Colon (tissue), 2 donors: ENCODE data around the gene FBN3.

Experiments
- FAIRE-seq: peaks from 2 replicates; lab custom pipeline; 2012; peaks lifted over from hg19 to GRCh38; lab: Jason Lieb, UNC
- donor health status: control.
- donor health status: control.

Gene FBN3

DNA sequence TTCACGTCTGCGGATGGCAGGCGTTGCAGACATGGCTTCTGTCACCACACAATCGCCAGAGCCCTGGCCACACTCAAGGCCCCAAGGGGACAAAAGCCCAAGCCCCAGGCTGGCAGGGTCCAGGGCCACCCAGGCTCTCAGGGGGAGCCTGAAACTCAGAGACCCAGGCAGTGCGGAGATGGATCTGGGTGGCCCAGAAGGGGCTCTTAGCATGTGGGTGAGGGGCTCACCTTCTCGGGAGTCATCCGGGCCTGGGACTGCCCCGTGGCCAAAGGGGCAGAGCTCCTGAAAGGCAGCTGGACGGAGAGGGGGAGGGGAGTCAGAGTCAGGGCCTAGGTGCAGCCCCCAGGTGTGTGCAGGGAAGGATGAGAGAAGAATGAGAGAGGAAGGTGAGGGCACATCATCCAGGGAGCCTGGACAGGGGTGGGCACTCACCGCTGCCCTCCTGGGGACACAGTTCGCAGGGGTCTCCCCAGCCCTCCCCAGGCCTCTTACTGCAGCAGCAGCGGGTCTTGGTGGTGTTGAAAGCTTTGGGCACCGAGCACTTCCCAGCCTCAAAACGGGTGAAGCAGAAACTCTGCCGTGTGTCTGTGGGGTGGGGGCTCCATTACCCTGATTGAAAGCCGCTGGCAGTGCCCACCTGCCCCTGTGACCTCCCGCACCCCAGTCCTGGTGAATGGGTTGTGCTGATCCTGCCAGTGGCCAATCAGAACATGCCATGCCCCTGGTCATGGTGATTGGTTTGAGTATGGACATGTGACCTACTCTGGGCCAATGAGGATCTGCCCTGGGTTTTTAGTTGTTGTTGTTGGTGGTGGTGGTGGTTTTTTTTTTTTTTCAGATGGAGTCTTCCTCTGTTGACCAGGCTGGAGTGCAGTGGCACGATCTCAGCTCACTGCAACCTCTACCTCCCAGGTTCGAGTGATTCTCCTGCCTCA, 59.5 kb downstream of the FBN3 start:
- FAIRE-seq = no peak

DNA sequence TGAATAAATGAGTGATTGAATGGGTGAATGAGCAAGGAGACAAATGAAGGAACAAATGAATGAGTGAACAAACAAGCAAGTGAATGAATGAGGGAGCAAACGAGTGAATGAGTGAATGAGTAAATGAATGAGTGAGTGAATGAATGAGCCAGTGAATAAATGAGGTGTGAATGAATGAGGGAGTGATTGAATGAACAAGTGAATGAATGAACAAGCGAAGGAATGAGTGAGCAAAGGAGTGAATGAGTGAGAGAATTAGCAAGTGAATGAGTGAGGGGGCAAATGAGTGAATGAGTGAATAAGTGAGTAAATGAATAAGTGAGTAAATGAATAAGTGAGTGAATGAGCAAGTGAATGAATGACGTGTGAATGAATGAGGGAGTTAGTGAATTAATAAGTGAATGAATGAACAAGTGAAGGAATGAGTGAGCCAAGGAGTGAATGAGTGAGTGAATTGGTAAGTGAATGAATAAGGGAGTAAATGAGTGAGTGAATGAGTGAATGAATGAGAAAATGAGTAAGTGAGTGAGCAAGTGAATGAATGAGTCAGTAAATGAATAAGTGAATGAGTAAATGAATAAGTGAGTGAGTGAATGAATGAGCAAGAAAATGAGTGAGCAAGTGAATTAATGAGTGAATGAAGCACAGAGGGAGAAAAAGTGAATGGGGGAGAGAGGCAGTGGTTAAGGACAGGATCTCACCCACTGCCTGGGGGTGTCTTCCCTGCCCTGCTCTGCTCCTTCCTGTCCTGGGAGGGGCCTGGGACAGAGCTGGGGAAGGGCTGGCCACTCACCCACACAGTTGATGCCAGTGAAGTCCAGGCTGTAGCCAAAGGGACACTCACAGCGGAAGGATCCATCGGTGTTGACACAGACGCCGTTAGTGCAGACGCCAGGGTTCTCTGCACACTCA, 60.4 kb downstream of the FBN3 start:
- FAIRE-seq = no peak

DNA sequence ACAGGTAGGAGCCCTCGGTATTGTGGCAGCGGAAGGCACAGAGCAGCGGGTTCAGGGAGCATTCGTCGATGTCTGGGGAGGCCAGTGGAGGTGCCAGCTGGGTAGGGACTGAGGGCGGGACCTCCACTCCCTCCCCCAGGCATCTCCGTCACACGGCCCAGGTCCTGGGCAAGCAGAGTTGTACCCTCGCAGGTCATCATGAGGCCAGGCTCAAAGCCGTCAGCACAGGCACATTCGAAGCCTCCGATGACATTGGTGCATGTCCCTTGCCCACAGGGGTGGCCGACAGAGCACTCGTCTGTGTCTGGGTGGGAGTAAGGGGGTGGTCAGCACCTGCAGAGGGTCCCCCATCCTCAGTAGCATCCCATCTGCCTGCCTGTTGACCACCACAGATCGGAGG, 61.5 kb downstream of the FBN3 start:
- no peak for FAIRE-seq

DNA sequence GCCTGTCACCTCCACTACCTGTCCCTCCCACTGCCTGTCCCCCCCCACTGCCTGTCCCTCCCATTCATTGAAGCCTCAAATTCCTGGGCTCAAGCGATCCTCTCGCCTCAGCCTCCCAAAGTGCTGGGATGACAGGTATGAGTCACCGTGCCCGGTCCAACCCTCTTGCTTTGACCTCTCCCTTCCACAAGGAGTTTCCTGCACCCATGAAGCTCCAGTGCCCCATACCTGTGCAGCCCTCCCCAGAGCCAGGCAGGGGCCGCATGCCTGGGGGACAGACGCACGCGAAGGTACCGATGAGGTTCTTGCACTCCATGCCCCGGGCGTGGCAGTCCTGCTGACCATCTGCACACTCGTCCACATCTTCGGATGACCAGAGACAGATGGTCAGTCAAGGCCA, 62.5 kb downstream of the FBN3 start:
- FAIRE-seq = no peak

DNA sequence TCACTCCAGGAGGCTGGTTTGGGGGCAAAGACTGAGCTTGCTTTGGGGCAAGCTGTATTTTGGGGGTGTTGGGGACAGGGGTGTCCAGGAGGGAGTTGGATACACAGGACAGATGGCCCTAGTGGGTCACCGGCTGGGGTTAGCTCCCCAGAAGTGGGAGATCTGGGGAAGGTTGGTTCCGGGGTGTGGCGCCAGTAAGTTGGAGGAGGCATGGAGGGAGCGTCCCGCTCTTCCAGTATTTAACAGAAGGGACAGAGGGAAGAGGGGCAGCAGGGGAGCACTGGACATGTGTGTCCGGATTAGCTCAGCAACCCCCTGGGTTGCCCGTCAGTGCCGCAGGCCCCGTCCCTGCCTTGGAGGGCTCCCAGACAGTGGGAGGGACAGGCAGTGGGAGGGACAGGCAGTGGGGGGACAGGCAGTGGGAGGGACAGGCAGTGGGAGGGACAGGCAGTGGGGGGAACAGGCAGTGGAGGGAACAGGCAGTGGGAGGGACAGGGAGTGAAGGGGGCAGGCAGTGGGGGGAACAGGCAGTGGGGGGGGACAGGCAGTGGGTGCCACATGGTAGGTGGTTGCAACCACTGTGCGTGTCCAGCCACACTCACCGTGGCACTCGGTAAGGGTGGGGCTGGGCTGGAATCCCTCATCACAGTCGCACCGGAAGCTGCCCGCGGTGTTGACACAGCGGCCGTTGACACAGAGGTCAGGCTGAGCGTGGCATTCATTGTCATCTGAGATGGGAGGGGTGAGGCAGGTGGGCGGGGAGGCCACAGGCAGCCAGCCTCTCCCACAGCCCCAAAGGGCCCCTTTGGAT, 63.6 kb downstream of the FBN3 start:
- FAIRE-seq = no peak

DNA sequence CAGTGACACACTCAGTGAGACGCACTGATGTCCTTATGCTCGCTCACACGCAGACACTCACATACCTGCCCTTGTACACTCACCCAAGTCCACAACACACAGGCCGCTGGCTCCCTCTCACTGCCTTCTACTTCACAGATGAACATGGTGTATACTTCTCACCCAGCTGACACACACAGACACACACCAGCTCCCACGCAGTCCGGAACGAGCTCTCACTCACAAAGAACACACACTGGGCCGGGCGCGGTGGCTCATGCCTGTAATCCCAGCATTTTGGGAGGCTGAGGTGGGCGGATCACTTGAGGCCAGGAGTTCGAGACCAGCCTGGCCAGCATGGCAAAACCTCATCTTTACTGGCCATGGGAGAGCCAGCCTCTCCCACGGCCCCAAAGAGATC, 65.2 kb downstream of the FBN3 start:
- no peak for FAIRE-seq

DNA sequence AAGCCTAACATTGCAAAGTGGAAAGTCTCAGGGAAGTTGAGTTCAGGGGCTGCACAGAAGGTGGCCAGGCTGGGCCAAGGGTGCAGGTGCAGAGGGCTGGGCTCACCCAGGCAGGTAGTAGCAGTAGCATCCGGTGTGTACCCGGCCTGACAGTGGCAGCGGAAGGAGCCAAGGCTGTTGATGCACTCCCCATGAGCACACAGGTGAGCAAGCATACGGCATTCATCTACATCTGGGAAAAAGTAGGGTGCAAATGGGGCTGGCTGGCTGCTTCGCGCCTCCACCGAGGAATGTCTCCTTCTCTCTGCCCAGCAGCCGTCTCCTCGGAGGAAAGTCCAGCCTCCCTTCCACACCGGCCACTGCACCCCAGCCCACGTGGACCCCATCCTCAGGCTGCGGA, 66.3 kb downstream of the FBN3 start:
- no peak for FAIRE-seq

DNA sequence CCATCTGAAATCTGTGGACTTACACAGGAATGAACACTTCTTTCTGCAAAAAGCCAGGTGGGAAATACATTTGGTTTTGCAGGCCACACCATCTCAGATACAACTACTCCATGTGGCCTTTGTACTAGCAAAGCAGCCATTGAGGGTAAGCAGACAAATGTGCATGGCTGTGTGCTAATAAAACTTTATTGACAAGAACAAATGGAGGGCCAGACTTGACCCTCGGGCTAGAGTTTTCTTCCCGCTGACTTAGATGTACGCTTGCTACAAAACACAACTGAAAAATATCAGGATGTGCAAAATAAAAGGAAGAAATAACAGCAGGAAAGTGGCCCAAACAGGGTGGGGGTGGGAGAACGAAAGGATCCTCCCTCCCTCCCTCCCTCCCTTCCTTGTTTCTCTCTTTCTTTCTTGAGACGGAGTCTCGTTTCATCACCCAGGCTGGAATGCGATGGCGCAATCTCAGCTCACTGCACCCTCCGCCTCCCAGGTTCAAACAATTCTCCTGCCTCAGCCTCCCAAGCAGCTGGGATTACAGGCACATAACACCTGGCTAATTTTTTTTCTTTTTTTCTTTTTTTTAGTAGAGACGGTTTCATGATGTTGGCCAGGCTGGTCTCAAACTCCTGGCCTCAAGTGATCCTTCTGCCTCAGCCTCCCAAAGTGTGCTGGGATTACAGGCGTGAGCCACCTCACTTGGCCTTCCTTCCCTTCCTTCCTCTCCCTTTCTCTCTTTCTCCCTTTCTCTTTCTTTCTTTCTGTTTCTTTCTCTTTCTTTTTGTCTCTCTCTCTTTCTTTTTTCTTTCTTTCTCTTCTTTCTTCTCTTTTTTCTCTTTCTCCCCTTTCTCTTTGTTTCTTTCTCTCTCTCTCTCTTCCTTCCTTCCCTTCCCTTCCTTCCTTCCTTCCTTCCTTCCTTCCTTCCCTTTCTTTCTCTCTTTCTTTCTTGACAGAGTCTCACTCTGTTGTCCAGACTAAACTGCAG, 67.5 kb downstream of the FBN3 start:
- FAIRE-seq = no peak

DNA sequence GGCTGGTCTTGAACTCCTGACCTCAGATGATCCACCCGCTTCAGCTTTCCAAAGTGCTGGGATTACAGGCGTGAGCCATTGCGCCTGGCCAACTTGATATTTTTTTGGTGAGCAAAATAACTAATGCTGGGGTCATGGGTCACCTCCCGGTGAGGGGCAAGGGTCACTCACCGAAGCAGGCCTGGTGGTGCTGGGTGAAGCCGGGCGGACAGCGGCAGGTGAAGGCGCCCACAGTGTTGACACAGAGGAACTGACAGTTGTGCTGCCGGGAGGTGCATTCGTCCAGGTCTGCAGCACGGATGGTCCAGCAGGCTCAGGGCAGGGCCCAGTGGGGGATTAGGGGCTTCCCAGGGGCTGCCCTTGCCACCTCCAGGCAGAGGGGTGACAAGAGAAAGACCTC, 68.6 kb downstream of the FBN3 start:
- FAIRE-seq = no peak

DNA sequence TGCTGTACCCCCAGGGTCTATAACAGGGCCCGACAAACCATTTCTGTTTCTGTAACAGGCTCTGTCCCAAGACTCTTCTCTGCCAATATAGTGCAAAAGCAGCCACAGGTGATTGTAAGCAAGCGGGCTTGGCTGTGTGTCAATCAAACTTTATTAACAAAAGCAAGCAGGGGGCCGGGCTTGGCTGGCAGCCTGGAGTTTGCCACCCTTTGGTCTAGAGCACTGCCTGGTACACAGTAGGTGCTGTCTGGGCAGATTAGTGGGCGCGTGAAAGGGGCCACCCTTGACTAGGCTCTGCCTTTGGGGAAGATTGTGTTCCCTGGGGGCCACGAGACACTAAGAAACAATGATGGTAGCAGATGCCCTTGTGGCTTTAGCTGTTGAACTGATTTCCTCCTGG, 69.4 kb downstream of the FBN3 start:
- no peak for FAIRE-seq

DNA sequence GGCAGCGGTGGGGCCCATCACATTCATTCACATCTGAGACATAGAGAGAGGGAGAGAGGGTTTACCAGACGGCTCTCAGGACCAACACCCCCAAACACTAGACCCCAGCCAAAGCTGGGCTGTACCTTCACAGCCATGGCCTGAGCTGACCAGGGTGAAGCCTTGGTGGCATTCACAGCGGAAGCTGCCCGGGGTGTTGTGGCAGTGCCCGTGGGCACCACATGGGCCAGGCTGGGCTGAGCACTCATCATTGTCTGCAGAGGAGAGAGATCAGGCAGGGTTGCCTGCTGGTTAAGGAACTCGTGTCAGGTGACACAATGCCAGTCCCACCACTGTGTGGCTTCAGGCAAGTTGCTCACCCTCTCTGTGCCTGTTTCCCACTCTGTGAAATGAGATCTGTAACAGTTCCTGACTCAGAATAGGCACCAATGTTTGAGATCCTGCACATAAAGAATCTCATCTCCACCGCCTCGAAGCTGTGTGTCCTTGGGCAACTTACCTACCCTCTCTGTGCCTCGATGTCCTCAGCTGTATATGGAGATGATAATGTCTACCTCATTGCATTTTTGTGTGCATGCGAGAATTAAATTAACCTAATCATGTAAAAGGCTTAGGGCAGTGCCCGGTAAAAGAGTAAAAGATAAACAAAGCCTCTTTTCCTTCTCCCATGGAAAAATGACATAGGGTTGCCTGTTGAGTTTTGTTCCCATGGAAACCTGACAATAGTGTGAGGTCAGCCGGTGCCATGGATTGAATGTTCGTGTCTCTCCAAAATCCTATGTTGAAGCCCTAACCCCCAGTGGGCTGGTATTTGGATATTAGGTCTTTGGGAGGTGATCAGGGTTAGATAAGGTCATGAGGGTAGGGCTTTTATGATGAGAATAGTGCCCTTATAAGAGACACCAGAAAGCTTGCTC, 74.0 kb downstream of the FBN3 start:
- no peak for FAIRE-seq

DNA sequence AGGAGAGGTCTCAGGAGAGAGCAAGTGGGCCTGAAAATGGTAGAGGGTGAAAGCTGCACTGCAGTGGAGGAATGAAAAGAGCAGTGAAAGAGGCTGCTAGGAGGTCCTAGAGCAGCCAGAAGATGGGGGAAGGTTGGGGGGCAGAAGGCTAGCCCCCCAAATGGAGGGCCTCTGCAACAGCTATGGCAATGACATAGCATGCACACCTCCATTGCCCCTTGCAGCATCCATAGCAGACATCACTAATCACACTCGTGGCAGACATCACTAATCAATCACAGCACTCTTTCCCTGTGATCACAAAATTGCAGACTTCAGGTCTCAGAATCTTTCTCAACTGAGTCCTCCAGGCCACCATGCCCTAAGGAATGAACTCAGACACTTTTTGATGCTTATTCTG, 74.9 kb downstream of the FBN3 start:
- FAIRE-seq = no peak

DNA sequence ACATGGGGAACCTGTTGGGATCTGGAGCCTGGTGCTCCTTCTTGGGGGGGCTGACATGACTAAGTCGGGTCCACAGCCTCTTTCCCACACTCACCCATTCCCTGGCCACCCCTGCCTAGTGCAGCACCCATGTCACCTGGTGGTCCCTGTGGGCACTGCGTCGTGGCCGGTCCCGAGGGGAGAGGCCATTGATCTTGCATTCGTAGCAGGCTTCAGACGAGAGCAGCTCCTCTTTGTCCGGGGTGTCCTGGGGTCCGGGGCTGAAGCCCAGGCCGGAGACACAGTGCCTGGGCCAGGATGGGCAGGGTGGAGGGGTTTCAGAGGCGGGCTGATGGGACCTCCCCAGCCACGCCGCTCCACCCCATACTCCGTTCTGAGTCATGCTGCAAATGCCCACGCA, 77.5 kb downstream of the FBN3 start:
- no peak for FAIRE-seq

DNA sequence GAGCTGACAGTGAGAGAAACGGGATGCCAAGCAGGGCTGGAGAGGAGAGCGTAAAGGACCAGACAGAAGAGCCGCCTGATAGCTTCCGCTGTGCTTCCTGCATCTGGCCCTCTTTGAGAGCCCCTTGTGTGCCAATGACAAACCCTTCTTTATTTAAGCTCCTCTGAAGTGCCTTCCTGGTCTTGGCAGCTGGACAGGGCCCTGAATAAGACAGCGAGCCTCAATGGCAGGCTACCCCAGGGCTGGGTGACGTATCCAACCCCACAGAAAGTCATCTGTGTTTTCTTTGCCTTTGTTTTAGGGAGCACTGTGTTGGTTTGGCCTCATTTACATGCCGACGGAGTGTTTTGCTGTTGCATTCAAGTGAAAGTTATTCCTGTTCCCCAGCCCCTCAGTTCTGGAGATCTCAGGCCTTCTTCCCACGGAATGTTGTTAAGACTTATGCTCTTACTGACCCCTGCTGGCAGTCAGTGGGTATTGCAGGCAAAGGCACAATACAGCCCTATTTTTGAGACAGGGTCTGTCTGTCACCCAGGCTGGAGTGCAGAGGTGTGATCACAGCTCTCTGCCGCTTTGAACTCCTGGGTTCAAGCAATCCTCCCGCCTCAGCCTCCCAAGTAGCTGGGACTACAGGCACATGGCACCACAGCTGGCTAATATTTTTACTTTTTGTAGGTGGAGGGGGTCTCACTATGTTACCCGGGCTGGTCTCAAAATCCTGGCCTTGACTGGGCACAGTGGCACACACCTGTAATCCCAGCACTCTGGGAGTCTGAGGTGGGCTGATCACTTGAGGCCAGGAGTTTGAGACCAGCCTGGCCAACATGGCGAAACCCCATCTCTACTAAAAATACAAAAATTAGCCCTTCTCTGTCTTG, 80.1 kb downstream of the FBN3 start:
- FAIRE-seq = no peak

DNA sequence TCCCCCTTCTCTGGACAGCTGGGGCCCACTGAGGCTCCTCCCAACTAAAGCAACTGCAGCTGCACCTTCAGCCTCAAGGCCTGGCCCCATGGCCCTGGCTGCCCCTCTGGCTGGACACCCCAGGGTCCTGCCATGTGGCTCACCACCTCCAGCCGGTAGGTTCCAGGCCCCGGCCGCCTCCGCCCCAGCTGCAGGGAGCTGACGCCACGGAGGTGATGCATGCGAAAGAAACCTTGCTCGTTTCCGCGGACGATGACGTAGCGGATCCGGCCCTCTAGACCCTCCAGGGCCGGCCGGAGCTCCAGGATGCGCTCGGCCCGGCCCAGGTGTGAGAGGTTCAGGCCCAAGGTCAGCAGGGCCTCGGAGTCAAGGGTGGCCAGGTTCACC, 83.5 kb downstream of the FBN3 start:
- FAIRE-seq = no peak

DNA sequence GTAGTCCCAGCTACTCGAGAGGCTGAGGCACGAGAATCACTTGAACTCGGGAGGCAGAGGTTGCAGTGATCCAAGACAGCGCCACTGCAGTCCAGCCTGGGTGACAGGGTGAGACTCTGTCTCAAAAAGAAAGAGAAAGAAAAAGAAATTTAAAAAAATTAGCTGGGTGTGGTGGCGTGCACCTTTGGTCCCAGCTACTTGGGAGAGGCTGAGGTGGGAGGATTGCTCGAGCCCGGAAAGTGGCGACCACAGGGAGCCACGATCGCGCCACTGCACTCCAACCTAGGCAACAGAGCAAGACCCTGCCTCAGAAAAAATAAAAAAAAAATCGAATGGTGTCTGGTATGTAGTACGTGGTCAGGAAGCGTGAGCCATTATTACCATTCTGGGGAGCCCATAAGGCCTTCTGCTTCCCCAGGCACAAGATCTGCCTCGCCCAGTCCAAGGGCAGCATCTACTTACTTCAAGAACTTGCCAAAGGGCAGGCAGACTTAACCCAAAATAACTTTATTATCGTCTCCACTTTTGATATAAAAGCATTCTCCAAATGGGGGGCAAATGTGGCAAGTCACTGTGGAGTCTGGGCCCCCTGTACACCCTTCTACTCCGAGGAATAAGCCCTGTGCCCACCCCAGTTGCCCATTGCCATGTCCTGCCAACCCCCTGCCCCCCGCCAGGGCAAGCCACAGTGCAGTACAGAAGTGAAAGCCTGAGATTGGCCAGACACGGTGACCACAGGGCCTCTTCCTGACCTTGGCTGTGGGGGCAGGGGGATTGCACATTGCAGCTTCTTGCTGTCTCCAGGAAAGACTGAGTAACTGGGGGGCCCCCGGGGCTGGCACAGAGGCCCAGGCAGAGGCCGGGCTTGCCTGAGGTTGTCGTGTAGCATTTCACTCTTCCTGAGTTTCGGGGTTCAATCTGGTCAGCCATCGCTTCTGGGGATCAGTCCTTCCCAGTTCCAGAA, 84.2 kb downstream of the FBN3 start:
- no peak for FAIRE-seq

DNA sequence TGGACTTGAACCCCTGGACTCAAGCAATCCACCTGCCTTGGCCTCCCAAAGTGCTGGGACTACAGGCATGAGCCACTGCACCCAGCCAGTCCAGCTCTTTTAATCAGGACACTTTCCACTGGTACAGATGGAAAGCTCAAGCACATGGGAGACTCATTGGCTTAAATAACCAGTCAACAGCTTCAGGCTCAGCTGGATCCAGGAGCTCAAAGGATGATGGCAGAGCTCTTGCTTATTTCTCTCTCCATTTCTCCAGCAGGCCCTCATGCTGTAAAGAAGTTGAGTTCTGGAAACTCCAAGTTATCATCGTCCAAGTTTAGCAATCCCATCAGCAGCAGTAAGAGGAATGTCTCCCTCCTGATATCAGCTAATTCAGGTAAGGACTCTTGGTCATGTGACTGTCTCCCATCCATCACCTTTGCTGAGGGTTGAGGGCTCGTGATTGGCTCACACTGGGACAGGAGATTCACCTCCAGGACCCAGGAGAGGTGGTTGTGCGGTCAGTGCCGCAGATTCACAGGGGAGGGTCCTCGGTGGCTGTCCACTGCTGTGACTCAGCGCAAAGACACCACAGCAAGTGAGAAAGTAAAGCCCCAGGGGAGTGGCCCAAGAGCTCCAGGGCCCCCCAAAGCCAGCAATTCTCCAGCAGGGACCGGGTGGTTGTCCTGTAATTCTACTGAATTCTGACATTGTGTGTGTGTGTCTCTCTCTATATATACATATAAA, 91.7 kb downstream of the FBN3 start:
- FAIRE-seq = no peak
